Measurements from ENCODE around the gene BRD4.

DNA sequence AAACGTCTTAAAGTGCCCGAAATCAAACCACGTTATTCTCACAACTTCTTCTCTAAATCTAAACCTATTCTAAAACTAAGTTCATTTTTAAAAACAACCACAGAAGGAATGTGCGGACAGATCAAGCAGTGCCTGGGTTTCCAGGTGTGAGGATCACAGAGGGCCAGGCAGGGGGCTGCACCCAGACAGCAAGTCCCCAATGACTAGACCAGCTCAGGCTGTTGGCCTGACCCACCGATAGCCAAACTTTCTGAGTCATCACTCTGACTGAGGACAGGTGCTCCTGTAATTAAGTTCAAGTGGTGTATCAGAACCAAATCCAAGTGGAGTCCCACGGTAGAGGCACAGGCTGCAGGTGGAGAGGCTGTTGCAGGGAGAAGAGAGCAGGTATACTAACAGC is 62.5 kb downstream of the BRD4 start:
- TF ChIP-seq POLR2AphosphoS5 (IDR thresholded peaks at IDR 0.05; ENCODE audit: borderline replicate concordance, low read depth, low read length) (no peak), EZH2 (IDR thresholded peaks at IDR 0.05) (no peak), FOXP2 (optimal IDR thresholded peaks at IDR 0.05; ENCODE audit: control extremely low read depth, extremely low read length, insufficient read depth) (no peak)
